ENCODE results near the gene PPP1R17.

The PPP1R17 gene

GRCh38 chr7:31724696-31725095 is 37.7 kb downstream of the PPP1R17 start:
- Mint-ChIP-seq H3K4me3 (no peak overlapping the region), H3K36me3 (ENCODE audit: low read depth) (no peaks in the 10 kb centered on the region), H3K4me1 (ENCODE audit: low read depth) (no peaks in the 10 kb centered on the region), H3K27ac (no peak overlapping the region), H3K27me3 (no peaks in the 10 kb centered on the region), H3K9me3 (no peaks in the 10 kb centered on the region)
- intact Hi-C loops (cut with micrococcal nuclease): no loop called here

- H3K36me3 Mint-ChIP-seq (ENCODE audit: low read depth): no peaks in the 10 kb centered on the region
- intact Hi-C loops (cut with micrococcal nuclease): no loop called here
- H3K9me3 Mint-ChIP-seq: no peaks in the 10 kb centered on the region
- peaks cover 5% of the 10 kb centered on the region for H3K27me3 Mint-ChIP-seq
- no peaks in the 10 kb centered on the region for H3K4me1 Mint-ChIP-seq (ENCODE audit: low read depth)
- H3K4me3 Mint-ChIP-seq: no peak overlapping the region
- no peak overlapping the region for H3K27ac Mint-ChIP-seq
Measured at GRCh38 chr7:31729195-31729804, 42.3 kb downstream of the PPP1R17 start.

- H3K4me1 Mint-ChIP-seq (ENCODE audit: low read depth): no peaks in the 10 kb centered on the region
- H3K4me3 Mint-ChIP-seq: no peak overlapping the region
- H3K9me3 Mint-ChIP-seq: no peaks in the 10 kb centered on the region
- no peaks in the 10 kb centered on the region for H3K36me3 Mint-ChIP-seq (ENCODE audit: low read depth)
- no peak overlapping the region for H3K27ac Mint-ChIP-seq
- H3K27me3 Mint-ChIP-seq: peaks cover 5% of the 10 kb centered on the region
- intact Hi-C loops (cut with micrococcal nuclease): no loop called here
Measured at GRCh38 chr7:31734456-31734855, 47.4 kb downstream of the PPP1R17 start.

GRCh38 chr7:31735991-31736982 is 49.3 kb downstream of the PPP1R17 start:
- Mint-ChIP-seq H3K27ac (no peak overlapping the region), H3K4me3 (no peak overlapping the region), H3K27me3 (no peaks in the 10 kb centered on the region), H3K9me3 (no peaks in the 10 kb centered on the region), H3K4me1 (ENCODE audit: low read depth) (no peaks in the 10 kb centered on the region), H3K36me3 (ENCODE audit: low read depth) (no peaks in the 10 kb centered on the region)
- intact Hi-C loops (cut with micrococcal nuclease): loop anchor here (1.0 to 5.0 kb wide), 5 partner anchors 88 to 604 kb away; no protein-coding TSS in a partner anchor

GRCh38 chr7:31741852-31742251 is 54.8 kb downstream of the PPP1R17 start:
- H3K36me3 Mint-ChIP-seq (ENCODE audit: low read depth): no peaks in the 10 kb centered on the region
- H3K27ac Mint-ChIP-seq: no peak overlapping the region
- H3K4me3 Mint-ChIP-seq: no peak overlapping the region
- no peaks in the 10 kb centered on the region for H3K4me1 Mint-ChIP-seq (ENCODE audit: low read depth)
- peaks cover 10% of the 10 kb centered on the region for H3K27me3 Mint-ChIP-seq
- no peaks in the 10 kb centered on the region for H3K9me3 Mint-ChIP-seq
- intact Hi-C loops (cut with micrococcal nuclease): no loop called here

GRCh38 chr7:31744294-31744874 is 57.4 kb downstream of the PPP1R17 start:
- no peaks in the 10 kb centered on the region for H3K9me3 Mint-ChIP-seq
- H3K27me3 Mint-ChIP-seq: peaks cover 10% of the 10 kb centered on the region
- intact Hi-C loops (cut with micrococcal nuclease): loop anchor here (2.0 kb wide), 3 partner anchors 460 to 734 kb away; no protein-coding TSS in a partner anchor
- H3K27ac Mint-ChIP-seq: no peak overlapping the region
- no peak overlapping the region for H3K4me3 Mint-ChIP-seq
- no peaks in the 10 kb centered on the region for H3K4me1 Mint-ChIP-seq (ENCODE audit: low read depth)
- no peaks in the 10 kb centered on the region for H3K36me3 Mint-ChIP-seq (ENCODE audit: low read depth)

GRCh38 chr7:31747553-31747952 is 60.5 kb downstream of the PPP1R17 start:
- intact Hi-C loops (cut with micrococcal nuclease): no loop called here
- Mint-ChIP-seq H3K27ac (no peak overlapping the region), H3K27me3 (peaks cover 4% of the 10 kb centered on the region), H3K4me3 (no peak overlapping the region), H3K9me3 (no peaks in the 10 kb centered on the region), H3K4me1 (ENCODE audit: low read depth) (no peaks in the 10 kb centered on the region), H3K36me3 (ENCODE audit: low read depth) (no peaks in the 10 kb centered on the region)

- Mint-ChIP-seq H3K4me3 (no peak overlapping the region), H3K9me3 (no peaks in the 10 kb centered on the region)
- intact Hi-C loops (cut with micrococcal nuclease): no loop called here
Measured at GRCh38 chr7:31748084-31748483, 61.1 kb downstream of the PPP1R17 start.

GRCh38 chr7:31751726-31752125 is 64.7 kb downstream of the PPP1R17 start:
- Mint-ChIP-seq H3K4me1 (ENCODE audit: low read depth) (no peaks in the 10 kb centered on the region), H3K36me3 (ENCODE audit: low read depth) (no peaks in the 10 kb centered on the region)

More at GRCh38 chr7:31748084-31748483, 61.1 kb downstream of the PPP1R17 start:
- no peak overlapping the region for H3K27ac Mint-ChIP-seq
- H3K4me1 Mint-ChIP-seq (ENCODE audit: low read depth): no peaks in the 10 kb centered on the region
- H3K27me3 Mint-ChIP-seq: no peaks in the 10 kb centered on the region
- H3K36me3 Mint-ChIP-seq (ENCODE audit: low read depth): no peaks in the 10 kb centered on the region

More at GRCh38 chr7:31751726-31752125, 64.7 kb downstream of the PPP1R17 start:
- Mint-ChIP-seq H3K27me3 (no peaks in the 10 kb centered on the region), H3K4me3 (no peak overlapping the region), H3K9me3 (no peaks in the 10 kb centered on the region), H3K27ac (no peak overlapping the region)
- intact Hi-C loops (cut with micrococcal nuclease): no loop called here

Measured in dendritic cell treated with granulocyte-macrophage colony-stimulating factor and Interleukin-4, amounts not matched to agents 40 ng/mL and 50 ng/mL, for 4 days (primary cell).